ENCODE data around the gene CRYBB3. TPM values are rescaled to one million over a fixed set of nuclear protein-coding genes. Genes with fewer than 3 reads are reported as not detected.
"Not testable (repeated sequence)": the region's sequence is repeated elsewhere in the genome, so short reads cannot be mapped to it uniquely, and the experiment has no call there.

Gene CRYBB3
- total RNA-seq, 1 donor from 2014 or later, result 0.43 TPM

- Histone ChIP-seq H3K4me2 (ENCODE audit: low read length) (no peak overlapping the region), H3K36me3 (ENCODE audit: insufficient read depth, low read length) (no peaks in the 10 kb centered on the region), H3K9ac (ENCODE audit: low read length) (no peak overlapping the region), H3K4me3 (ENCODE audit: insufficient read depth, low read depth, low read length) (no peak overlapping the region), H3K27me3 (ENCODE audit: insufficient read depth, low read length) (no peaks in the 10 kb centered on the region), H3K79me2 (ENCODE audit: insufficient read depth, low read length) (no peaks in the 10 kb centered on the region), H4K20me1 (ENCODE audit: insufficient read depth, low read length) (no peaks in the 10 kb centered on the region), H3K27ac (ENCODE audit: low read depth, low read length) (no peak overlapping the region), H3K4me1 (ENCODE audit: insufficient read depth, low read length) (no peaks in the 10 kb centered on the region), H3K9me3 (ENCODE audit: insufficient read depth, low read depth, low read length) (no peaks in the 10 kb centered on the region), H2AFZ (ENCODE audit: low read depth, low read length) (no peak overlapping the region)
- no peaks in the 10 kb centered on the region for H3K27me3 Mint-ChIP-seq (ENCODE audit: low read depth, unreplicated experiment)
- no peaks in the 10 kb centered on the region for H3K9me3 Mint-ChIP-seq (ENCODE audit: unreplicated experiment)
- no peak overlapping the region for H3K4me3 Mint-ChIP-seq (ENCODE audit: unreplicated experiment)
- FAIRE-seq, result no peak
- no peak for TF ChIP-seq EZH2 (IDR thresholded peaks at IDR 0.05; ENCODE audit: insufficient read depth, low read length)
- H3K4me1 Mint-ChIP-seq (ENCODE audit: low read depth, unreplicated experiment), result peaks cover 4% of the 10 kb centered on the region
- peaks cover 6% of the 10 kb centered on the region for H3K36me3 Mint-ChIP-seq (ENCODE audit: low read depth, unreplicated experiment)
- DNase-seq (ENCODE audit: low read depth), result no peak
- H3K27ac Mint-ChIP-seq (ENCODE audit: unreplicated experiment), result no peak overlapping the region
Measured at GRCh38 chr22:25201557-25202273, 2.1 kb downstream of the CRYBB3 start.

DNA sequence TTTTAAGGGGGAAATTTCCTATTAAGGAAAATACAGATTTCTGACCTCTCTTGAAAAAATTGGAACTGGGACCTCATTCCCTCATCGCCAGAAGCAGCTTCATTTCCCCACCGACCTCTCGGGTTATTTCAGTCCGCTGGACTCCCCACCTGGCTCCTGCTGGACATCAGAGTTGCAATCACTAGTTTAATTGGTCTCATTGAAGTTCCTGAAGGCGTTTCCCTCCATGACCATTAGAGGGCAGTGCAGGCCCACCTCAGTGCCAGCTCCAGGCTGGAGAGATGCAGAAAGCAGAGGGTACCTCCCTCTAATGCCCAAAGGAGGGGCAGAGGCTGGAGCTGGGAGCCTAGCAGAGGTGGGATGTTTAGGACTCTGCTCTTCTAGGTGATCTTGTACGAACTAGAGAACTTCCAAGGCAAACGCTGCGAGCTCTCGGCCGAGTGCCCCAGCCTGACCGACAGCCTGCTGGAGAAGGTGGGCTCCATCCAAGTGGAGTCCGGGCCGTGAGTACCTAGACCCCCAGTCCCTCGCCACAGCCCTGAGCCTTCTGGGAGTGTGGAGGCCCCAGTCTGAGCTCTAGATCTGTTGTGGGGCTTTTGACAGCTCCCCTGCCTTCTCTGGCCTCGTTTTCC, 2.7 kb downstream of the CRYBB3 start:
- no peak overlapping the region for H3K27ac Mint-ChIP-seq (ENCODE audit: unreplicated experiment)
- H3K27me3 Mint-ChIP-seq (ENCODE audit: low read depth, unreplicated experiment), result no peaks in the 10 kb centered on the region
- Histone ChIP-seq H3K27ac (ENCODE audit: low read depth, low read length) (no peak overlapping the region), H3K9me3 (ENCODE audit: insufficient read depth, low read depth, low read length) (no peaks in the 10 kb centered on the region), H3K9ac (ENCODE audit: low read length) (no peak overlapping the region), H3K4me1 (ENCODE audit: insufficient read depth, low read length) (no peaks in the 10 kb centered on the region), H3K4me2 (ENCODE audit: low read length) (no peak overlapping the region), H3K79me2 (ENCODE audit: insufficient read depth, low read length) (no peaks in the 10 kb centered on the region), H3K4me3 (ENCODE audit: insufficient read depth, low read depth, low read length) (no peak overlapping the region), H3K27me3 (ENCODE audit: insufficient read depth, low read length) (no peaks in the 10 kb centered on the region), H2AFZ (ENCODE audit: low read depth, low read length) (no peak overlapping the region), H4K20me1 (ENCODE audit: insufficient read depth, low read length) (no peaks in the 10 kb centered on the region), H3K36me3 (ENCODE audit: insufficient read depth, low read length) (no peaks in the 10 kb centered on the region)
- no peaks in the 10 kb centered on the region for H3K9me3 Mint-ChIP-seq (ENCODE audit: unreplicated experiment)
- DNase-seq (ENCODE audit: low read depth) (peak; percentile 8), FAIRE-seq (no peak)
- peaks cover 4% of the 10 kb centered on the region for H3K4me1 Mint-ChIP-seq (ENCODE audit: low read depth, unreplicated experiment)
- no peak overlapping the region for H3K4me3 Mint-ChIP-seq (ENCODE audit: unreplicated experiment)
- TF ChIP-seq, protein P1, sequence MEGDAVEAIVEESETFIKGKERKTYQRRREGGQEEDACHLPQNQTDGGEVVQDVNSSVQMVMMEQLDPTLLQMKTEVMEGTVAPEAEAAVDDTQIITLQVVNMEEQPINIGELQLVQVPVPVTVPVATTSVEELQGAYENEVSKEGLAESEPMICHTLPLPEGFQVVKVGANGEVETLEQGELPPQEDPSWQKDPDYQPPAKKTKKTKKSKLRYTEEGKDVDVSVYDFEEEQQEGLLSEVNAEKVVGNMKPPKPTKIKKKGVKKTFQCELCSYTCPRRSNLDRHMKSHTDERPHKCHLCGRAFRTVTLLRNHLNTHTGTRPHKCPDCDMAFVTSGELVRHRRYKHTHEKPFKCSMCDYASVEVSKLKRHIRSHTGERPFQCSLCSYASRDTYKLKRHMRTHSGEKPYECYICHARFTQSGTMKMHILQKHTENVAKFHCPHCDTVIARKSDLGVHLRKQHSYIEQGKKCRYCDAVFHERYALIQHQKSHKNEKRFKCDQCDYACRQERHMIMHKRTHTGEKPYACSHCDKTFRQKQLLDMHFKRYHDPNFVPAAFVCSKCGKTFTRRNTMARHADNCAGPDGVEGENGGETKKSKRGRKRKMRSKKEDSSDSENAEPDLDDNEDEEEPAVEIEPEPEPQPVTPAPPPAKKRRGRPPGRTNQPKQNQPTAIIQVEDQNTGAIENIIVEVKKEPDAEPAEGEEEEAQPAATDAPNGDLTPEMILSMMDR (IDR thresholded peaks at IDR 0.05; ENCODE audit: insufficient read depth, low read depth, low read length), result peak; percentile 77
- no peak for TF ChIP-seq EZH2 (IDR thresholded peaks at IDR 0.05; ENCODE audit: insufficient read depth, low read length)
- H3K36me3 Mint-ChIP-seq (ENCODE audit: low read depth, unreplicated experiment), result peaks cover 6% of the 10 kb centered on the region

GRCh38 chr22:25203082-25203481, 3.4 kb downstream of the CRYBB3 start:
- Histone ChIP-seq H3K27me3 (ENCODE audit: insufficient read depth, low read length) (no peaks in the 10 kb centered on the region), H3K4me3 (ENCODE audit: insufficient read depth, low read depth, low read length) (no peak overlapping the region), H3K4me2 (ENCODE audit: low read length) (no peak overlapping the region), H3K4me1 (ENCODE audit: insufficient read depth, low read length) (no peaks in the 10 kb centered on the region), H3K9ac (ENCODE audit: low read length) (no peak overlapping the region), H2AFZ (ENCODE audit: low read depth, low read length) (no peak overlapping the region), H3K36me3 (ENCODE audit: insufficient read depth, low read length) (no peaks in the 10 kb centered on the region), H3K9me3 (ENCODE audit: insufficient read depth, low read depth, low read length) (no peaks in the 10 kb centered on the region), H3K79me2 (ENCODE audit: insufficient read depth, low read length) (no peaks in the 10 kb centered on the region), H4K20me1 (ENCODE audit: insufficient read depth, low read length) (no peaks in the 10 kb centered on the region), H3K27ac (ENCODE audit: low read depth, low read length) (no peak overlapping the region)
- H3K27me3 Mint-ChIP-seq (ENCODE audit: low read depth, unreplicated experiment), result no peaks in the 10 kb centered on the region
- TF ChIP-seq, protein P1 (IDR thresholded peaks at IDR 0.05; ENCODE audit: insufficient read depth, low read depth, low read length), result no peak
- no peak for TF ChIP-seq EZH2 (IDR thresholded peaks at IDR 0.05; ENCODE audit: insufficient read depth, low read length)
- FAIRE-seq (no peak), DNase-seq (ENCODE audit: low read depth) (no peak)
- H3K36me3 Mint-ChIP-seq (ENCODE audit: low read depth, unreplicated experiment), result peaks cover 4% of the 10 kb centered on the region
- no peak overlapping the region for H3K4me3 Mint-ChIP-seq (ENCODE audit: unreplicated experiment)
- H3K27ac Mint-ChIP-seq (ENCODE audit: unreplicated experiment), result no peak overlapping the region
- H3K4me1 Mint-ChIP-seq (ENCODE audit: low read depth, unreplicated experiment), result peaks cover 4% of the 10 kb centered on the region
- no peaks in the 10 kb centered on the region for H3K9me3 Mint-ChIP-seq (ENCODE audit: unreplicated experiment)

DNA sequence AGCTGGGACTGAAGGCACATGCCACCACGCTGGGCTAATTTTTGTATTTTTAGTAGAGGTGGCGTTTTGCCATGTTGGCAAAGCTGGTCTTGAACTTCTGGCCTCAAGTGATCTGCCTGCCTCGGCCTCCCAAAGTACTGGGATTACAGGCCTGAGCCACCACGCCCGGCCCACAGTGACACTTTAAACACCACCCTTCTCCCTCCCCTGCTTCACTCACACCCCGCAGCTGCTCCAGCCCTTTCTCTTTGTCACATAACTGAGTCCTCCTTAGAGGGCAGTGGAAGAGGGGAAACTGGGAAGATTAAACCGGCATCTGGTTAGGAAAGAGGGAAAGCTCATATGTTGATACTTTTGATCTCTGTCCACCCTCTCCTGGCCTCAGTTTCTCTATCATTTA, 4.9 kb downstream of the CRYBB3 start:
- H3K27me3 ChIP-seq (ENCODE audit: insufficient read depth, low read length); H3K27me3 Mint-ChIP-seq (ENCODE audit: low read depth, unreplicated experiment); H3K9me3 ChIP-seq (ENCODE audit: insufficient read depth, low read depth, low read length); H3K4me3 ChIP-seq (ENCODE audit: insufficient read depth, low read depth, low read length); H3K4me1 Mint-ChIP-seq (ENCODE audit: low read depth, unreplicated experiment); H3K4me1 ChIP-seq (ENCODE audit: insufficient read depth, low read length); H3K36me3 ChIP-seq (ENCODE audit: insufficient read depth, low read length); H3K36me3 Mint-ChIP-seq (ENCODE audit: low read depth, unreplicated experiment); H3K9me3 Mint-ChIP-seq (ENCODE audit: unreplicated experiment); H4K20me1 ChIP-seq (ENCODE audit: insufficient read depth, low read length); H3K79me2 ChIP-seq (ENCODE audit: insufficient read depth, low read length); H3K27ac Mint-ChIP-seq (ENCODE audit: unreplicated experiment); H2AFZ ChIP-seq (ENCODE audit: low read depth, low read length); H3K4me3 Mint-ChIP-seq (ENCODE audit: unreplicated experiment); FAIRE-seq; H3K4me2 ChIP-seq (ENCODE audit: low read length); H3K9ac ChIP-seq (ENCODE audit: low read length); H3K27ac ChIP-seq (ENCODE audit: low read depth, low read length); DNase-seq (ENCODE audit: low read depth): not testable (repeated sequence)

Data from astrocyte (in vitro differentiated cells and primary cell).